Fibroblast of skin of back (primary cell): ENCODE data around the gene C19orf47. TPM values are rescaled to one million over a fixed set of nuclear protein-coding genes. Genes with fewer than 3 reads are reported as not detected.

Experiments
- DNase-seq: peaks from one replicate; pipeline ENCODE4 v3.0.0-alpha.2; 2013
- polyA plus RNA-seq, 2 experiments: library from polyadenylated mRNA; unstranded; fragments of 120-200 nt; gene quantifications; one replicate each; pipeline ENCODE4 v1.2.1, GENCODE V29; 2013; ENCODE audit not compliant: insufficient read length in 2 of 2

C19orf47 gene, protein sequence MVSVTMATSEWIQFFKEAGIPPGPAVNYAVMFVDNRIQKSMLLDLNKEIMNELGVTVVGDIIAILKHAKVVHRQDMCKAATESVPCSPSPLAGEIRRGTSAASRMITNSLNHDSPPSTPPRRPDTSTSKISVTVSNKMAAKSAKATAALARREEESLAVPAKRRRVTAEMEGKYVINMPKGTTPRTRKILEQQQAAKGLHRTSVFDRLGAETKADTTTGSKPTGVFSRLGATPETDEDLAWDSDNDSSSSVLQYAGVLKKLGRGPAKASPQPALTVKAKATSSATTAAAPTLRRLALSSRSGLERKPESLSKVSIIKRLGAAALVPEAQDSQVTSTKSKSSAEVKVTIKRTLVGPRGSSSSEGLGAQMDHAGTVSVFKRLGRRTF
- 16.7 TPM for polyA plus RNA-seq (2013, experiment 1 of 2; ENCODE audit: insufficient read length)
- polyA plus RNA-seq (2013, experiment 2 of 2; ENCODE audit: insufficient read length), result 11.9 TPM

DNA sequence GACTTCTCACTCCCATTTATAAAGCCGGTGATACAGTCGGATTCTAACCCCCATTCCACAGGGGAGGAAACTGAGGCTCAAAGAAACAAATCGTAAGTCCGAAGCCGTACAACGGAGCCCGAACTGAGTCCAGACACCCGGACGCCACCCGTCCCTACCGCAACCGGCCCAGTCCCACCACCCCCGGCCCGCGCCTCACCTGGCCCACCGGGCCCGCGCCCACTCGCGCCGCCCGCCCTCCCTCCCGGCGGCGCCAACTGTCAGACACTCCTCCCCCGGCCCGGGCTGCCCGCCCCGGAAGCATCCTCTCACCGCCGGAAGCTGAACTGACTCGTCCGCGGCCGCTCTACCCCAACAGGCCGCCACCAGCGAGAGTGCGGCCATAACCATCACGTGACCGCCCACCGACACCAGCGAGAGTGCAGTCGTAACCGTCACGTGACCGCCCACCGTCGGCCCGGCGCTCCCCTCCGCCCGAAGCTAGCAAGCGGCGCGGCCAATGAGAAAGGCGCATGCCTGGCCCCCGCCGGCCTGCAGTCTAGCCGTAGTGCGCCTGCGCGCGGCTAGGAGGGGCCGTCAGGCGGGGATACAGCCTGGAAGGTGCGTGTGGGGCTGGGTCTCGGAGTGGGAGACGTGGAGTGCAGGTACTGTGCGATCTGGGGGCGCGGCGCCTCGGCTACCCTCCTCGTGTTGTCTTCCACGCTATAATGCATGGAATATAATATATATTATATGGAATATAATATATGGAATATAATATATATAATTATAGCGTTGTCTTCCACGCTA is at the start of gene C19orf47, which contains the start of gene PLD3:
Gene C19orf47 (minus strand): TSS at position 273 of the 789 bp plus-strand sequence. CDS start 6,540 bp downstream, outside the sequence.
Gene PLD3 (plus strand): TSS at position 571 of the 789 bp plus-strand sequence. CDS start 17,789 bp downstream, outside the sequence.
- peak; percentile 99 for DNase-seq

DNA sequence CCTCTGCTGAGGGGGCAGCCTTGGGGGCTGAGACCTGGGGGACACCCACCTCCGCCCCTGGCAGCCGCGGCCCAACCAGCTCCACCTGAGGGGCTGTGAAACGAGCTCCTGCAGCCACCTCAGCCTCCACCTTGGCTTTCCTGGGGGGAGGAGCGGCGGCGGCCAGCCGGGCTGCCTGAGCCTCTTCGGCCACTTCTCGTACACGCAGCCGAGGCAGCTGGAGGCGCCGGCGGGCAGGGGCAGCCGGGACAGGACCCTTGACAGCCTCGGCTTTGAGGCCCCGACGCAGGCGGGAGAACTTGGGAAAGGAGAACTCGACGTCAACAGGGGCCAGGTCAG is 49.3 kb upstream of the C19orf47 start:
- DNase-seq, result no peak

DNA sequence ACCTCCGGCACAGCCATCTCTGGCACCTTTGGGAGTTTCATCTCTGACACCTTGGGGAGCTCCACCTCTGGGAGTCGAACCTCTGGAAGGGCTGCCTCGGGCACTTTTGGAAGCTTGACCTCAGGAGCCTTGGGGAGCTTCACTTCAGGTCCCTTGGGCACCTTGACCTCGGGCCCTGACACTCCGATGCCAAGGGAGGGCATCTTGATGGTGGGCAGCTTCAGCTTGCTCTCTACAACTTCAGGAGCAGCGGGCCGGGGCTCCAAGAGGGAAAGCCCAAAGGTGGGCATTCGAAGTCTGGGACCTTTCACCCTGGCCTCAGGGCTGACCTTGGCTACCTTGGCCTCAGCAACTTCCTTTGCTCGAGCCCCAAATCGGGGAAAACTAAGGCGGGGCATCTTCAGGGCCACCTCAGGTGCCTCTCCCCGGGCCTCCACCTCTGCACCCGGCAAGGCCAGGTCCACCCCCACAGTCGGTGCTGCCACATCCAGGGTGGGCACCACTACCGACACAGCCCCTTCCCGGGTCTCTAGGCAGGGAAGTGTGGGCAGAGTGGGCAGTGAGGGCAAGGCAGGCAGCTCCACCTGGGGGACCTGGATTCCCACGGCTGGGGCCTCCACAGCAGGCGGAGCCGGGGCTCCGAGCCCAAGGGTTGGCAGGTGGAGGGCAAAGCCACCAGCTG is 48.8 kb upstream of the C19orf47 start:
- no peak for DNase-seq

DNA sequence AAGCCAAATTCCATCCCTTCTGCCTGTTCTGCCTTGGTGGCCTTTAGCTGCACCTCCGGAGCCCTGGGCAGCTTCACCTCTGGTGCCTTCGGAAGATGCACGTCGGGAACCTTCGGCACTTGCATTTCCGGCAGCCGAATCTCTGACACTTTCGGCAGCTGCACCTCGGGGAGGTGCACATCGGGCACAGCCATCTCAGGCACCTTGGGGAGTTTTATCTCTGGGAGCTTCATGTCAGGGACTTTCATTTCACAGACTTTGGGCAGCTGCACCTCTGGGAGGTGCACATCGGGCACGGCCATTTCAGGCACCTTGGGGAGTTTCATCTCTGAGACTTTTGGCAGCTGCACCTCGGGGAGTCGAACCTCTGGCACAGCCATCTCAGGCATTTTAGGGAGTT is 47.8 kb upstream of the C19orf47 start:
- DNase-seq, result no peak

DNA sequence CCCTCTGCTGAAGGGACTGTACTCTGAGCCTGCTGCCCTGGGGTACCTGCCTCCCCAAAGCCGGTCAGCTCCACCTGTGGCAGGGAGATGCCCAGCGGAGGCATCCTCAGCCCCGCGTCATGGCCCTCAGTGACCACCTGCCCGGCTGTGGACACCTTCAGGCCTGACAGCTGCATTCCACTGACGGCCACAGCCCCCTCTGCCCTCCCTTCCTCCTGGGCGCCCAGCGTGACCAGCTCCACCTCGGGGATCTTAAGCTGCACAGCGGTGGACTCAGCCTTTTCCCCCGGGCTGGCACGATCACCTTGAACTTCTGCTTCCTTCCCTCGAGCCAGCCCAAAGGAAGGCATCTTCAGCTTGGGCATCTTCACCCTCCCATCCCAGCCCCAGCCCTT is 46.6 kb upstream of the C19orf47 start:
- no peak for DNase-seq

DNA sequence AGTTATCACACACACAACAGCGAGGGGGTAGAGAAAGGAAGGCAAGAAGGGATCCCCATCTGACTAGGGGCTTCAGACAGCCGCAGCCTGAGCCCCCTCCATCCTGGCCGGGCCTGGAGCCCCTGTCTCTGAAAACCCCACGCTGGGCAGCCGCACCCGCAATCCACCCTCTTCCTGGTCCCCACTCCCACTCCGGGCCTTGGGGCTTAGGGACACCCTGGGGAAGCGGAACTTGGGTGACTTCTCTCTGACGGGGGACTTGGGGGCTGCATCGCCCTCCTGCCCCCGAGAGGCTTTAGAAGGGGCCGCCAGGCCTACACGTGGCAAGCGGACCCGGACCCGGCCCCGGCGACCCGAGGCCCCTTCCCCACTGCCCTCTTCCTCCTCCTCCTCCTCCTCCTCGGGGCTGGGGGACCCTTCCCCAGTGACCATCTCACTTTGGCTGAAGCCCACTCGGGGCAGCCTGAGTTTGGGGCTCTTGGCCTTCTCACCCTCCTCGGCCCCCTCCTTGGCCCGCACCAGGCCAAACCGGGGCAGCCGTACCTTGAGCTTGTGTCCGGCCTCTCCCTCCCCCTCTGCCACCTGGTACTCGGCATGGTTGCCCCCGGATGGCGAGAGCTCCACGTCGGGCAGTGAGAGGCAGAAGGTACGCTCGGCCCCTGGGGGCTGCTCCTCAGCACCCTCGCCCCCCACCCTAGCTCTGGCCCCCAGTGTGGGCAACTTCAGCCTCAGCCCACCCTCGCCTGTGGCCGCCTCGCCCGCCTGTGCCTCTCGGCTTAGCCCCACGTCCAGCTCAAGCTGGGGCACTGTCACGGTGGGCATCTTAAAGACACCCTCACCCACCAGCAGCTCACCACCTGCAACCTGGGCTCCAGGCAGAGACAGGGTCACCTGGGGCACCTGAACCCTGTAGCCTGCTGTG is 46.0 kb upstream of the C19orf47 start:
- DNase-seq, result no peak

DNA sequence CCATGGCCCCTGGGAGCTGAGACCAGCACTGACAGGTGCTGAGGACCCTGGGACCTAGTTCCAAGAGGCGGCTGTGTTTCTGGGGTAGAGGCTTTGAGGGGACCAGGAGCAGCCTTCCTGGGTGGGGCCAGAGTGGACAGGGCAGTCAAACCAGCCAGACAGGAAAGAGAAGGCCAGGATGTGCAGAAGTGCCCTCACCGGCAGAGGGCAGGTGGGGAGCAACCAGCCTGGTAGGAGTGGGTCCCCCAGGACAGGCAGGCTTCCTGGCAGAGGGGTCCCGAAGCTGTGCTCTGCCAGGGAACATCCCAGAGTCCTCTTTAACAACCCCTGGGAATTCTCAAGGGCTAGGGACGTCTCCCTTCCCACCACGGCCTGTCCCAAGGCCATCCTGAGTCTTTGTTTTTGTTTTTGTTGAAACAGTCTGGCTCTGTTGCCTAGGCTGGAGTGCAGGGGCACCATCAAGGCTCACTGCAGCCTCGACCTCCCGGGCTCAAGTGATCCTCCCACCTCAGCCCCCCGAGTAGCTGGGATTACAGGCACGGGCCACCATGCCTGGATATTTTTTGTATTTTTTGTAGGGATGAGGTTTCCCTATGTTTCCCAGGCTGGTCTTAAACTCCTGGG is 44.8 kb upstream of the C19orf47 start:
- DNase-seq, result no peak

DNA sequence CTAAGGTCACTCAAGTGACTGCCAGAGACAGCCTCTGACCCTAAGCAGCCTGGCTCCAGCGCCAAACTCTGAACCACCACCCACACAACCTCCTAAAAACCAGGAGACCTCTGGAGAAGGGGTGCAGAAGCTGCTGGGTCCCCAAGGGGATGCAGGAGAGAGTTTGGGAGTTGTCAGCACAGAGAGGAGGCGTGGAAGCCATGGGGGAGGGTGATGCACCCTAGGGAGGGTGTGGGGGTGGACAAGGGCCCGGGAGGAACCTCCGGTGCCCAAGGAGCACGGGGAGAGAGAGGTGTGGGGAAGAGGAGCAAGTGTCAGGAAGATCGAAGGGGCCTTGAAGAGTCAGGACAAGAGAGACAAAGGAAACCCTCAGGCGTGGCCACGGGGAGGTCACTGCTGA is 43.9 kb upstream of the C19orf47 start:
- no peak for DNase-seq

DNA sequence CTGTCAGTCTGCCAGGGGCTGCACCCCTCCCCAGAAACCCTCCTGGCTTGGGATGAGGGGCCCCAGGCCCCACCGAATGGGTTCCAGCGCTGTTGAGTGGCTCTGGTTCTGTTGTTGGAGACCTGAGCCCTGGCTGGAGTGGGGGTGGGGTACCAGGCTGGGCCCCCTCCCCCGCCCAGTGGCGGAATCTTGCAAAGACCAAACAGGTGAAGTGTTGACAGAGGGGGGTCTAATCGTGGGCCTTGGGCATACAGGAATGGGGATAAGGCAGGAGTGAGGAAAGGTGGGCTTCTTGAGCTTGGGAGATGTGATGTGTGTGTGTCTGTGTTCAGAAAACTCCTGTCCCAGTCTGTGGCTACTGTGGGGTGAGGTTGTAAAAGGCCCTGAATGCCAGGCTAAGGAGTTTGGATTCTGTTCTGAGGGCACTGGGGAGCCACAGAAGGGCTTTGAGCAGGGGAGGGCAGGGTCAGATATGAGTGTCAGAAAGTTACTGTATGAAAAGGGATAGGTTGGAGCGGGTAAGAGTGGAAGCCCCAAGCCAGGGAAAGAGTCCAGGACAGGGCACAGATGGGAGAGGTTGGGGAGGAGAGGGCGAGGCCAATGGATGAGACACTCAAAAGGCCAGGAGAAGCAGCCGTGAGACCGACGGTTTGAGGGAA is 42.0 kb upstream of the C19orf47 start, which contains the start of gene HIPK4:
Gene HIPK4 (minus strand): TSS at position 98 of the 659 bp plus-strand sequence. CDS start 279 bp downstream, outside the sequence.
- DNase-seq, result no peak

DNA sequence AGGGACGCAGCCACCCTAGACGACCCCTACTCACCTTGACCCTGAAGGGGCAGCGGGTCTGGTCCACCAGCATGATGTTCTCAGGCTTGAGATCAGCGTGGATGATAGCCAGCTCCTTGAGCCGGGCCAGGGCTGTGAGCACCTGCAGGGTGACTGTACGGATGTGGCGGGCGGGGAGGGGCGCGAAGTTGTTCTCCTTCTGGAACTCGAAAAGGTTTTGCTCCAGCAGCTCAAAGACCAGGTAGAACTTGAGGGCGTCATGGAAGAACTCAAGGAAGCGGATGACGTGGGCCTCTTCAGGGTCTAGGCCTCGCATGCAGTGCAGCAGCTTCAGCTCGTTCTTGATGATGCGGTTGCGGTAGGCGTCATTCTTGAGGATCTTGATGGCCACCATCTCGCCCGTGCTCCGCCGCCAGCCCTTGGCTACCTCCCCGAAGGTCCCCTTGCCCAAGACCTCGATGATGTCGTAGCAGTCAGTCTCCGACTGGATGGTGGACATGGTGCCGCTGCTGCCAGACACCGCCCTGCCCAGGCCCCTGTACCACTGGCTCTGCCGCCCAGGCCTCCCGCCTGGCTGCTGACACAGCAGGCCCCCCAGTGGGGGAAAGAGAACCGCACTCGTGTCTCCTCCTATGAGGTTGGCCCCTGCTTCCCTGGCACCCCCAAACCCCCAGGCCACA is 41.3 kb upstream of the C19orf47 start:
- no peak for DNase-seq

DNA sequence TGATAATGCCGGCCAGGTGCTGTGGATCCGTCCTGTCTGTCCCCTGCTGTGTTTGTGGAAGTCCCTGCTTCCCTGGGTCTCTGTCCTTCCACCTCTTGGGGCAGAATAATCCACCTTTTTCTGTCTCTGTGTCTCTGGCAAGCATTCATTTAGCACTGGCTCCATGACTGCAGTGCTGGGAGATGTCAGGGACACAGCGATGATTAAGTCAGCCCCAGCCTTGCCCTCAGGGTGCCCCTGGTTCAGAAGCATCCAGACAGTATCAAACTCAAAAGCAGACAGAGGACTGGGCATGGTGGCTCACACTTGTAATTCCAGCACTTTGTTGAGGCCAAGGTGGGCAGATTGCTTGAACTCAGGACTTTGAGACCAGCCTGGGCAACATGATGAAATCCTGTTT is 40.3 kb upstream of the C19orf47 start:
- DNase-seq, result no peak

DNA sequence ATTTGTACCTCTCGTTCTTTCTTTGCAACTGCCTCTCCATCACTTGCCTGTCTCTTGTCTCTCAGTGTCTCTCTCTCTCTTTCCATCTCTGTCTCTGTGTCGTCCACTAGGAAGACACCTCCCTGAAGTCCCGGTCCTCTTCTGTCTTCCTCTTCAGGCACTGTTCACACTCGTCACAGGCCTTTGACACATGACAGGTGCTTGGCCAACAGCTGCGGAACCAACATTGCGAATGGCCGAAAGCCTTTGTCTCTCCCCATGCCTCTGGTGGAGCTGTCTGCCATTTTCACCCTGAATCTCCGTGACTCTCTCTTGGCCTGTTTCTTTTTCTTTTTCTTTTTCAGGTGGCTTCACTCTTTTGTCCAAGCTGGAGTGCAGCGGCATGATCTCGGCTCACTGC is 39.0 kb upstream of the C19orf47 start:
- DNase-seq, result no peak

DNA sequence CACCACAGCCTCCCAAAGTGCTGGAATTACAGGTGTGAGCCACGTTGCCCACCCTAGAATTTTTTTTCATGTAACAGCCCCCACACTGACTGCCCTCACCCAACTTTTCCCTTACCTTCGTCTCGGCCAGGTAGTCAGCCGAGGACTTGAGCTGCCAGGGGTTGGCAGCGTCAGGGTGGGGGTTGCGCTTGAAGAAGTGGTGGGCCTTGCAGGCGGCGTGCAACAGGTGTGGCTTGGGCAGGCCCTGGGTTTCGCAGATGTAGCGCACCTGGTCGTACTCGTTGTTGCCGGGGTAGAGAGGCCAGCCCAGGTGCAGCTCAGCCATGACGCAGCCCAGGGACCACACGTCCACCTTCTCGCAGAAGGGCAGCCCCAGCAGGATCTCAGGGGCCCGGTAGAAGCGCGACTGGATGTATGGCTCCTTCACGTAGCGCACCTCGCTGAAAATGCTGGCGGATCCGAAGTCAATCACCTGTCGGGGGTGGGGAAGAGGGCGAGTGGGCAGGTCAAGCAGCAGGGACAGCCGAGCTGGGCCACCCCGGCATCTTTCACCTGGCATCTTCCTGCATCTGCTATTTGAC is 35.6 kb upstream of the C19orf47 start:
- no peak for DNase-seq

DNA sequence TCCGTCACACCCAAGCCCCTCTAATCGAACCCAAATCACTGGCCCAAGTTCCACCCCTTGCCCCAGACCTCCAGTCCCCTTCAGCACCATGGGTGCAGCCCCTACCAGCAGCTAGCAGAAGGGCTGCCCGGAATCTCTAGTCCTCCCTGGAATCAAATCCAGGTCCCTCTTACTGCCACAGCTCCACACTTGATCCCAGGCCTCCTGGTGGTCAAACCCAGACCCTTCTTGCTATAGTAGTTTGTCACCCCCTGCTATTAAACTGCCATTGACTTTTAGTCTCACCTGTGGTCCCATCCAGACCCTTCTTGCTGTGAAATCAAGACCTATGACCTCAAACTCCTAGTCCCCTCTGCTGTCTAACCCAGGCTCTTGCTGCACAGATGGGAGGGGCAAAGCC is 33.1 kb upstream of the C19orf47 start:
- no peak for DNase-seq

DNA sequence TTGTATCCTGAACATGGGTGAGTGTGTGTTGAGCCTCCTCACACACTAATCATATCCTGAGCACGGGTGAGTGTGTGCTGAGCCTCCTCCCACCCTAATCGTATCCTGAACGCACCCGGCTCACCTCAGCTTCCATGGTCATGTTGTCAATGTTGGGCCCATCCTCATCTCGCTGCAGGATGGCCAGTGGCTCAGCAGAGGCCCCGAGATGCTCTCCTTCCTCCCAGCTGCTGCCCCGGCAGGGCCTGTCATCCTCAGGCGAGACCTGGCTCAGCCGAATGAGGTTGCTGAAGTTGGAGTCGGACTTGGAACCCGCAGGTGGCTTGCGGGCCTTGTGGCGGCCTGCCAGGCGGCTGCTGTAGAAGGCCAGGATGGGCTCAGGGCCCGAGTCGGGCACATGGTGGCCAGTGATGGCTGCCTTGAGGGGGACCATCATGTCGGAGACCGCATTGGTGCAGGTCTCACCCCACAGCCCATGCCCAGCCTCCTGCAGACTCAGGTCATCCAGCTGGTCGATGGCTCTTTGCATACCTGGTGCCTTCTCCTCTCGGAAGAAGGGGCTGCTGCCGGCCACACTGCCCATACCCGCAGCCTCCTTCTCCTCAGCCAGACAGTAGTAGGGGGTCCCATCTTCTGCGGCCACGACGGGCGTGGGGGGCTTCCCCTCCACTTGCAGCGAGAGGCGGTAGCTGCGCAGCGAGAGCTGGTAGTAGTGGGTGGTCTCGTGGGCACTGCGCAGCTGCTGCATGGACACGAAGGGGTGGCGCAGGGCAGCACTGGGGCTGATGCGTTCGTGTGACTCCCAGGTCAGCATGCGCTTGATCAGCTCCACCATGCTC is 32.2 kb upstream of the C19orf47 start:
- no peak for DNase-seq

DNA sequence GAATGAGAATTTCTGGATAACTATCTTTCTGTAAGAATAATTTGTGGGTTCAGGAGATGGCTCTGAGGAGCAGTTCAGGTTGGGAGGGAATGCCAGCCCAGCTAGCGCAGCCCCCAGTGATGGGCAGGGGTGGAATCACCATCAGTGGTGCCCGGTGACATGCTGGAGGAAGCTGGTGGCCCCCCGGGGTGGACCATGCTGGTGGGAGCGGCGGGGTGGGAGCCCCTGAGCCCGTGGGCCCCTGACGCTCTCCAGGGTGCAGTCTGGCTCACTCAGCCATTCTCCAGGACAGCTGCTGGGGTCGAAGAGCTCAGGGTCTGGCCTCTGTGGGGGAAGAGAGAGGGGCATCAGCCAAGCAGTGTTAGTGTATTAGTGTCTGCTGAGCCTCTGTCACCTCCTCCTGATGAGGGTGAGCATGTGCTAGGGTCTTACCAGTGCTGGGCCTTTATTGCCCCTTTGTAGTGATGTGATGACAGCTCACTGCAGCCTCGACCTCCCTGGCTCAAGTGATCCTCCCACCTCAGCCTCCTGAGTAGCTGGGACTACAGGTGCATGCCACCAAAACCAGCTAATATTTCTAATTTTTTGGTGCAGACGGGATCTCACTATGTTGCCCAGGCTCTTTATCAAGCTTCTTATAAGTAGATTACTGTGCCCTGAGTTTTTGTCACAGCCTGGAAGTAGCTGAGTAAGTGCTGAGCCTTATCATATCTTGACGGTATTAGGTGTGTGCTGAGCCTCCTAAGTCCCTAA is 31.4 kb upstream of the C19orf47 start:
- DNase-seq, result no peak

DNA sequence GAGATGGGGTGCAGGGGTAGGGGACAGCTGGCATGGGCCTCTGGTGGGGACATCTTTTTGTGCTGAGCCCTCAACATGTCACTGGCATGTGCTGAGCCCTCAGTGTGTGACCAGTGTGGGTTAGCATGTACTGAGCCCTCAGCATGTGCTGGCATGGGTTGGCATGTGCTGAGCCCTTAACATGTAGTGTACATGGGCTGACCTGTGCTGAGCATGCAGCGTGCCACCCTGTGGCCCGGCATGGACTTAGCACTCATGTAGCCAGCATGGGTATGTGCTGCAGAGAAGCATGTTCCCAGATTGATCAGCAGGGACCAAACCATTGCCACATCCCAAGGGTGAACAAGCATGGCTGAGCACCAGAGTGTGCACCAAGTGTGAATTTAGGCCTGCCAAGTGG is 30.3 kb upstream of the C19orf47 start:
- DNase-seq, result no peak

DNA sequence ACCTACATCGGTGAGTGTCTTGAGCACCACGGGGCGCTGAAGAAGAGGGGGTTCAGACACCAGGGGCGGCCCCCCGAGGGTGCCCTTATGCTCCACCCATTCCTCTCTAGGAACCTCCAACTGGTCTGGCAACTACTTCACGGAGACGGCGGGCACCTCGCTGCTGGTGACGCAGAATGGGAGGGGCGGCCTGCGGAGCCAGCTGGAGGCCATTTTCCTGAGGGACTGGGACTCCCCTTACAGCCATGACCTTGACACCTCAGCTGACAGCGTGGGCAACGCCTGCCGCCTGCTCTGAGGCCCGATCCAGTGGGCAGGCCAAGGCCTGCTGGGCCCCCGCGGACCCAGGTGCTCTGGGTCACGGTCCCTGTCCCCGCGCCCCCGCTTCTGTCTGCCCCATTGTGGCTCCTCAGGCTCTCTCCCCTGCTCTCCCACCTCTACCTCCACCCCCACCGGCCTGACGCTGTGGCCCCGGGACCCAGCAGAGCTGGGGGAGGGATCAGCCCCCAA is 29.7 kb upstream of the C19orf47 start:
- no peak for DNase-seq
